Immature natural killer cell (primary cell): ENCODE results near the gene NT5C3B. TPM values are rescaled to one million over a fixed set of nuclear protein-coding genes. Genes with fewer than 3 reads are reported as not detected.
"Not testable (repeated sequence)": the region's sequence is repeated elsewhere in the genome, so short reads cannot be mapped to it uniquely, and the experiment has no call there.

ENCODE experiments used
- DNase-seq, 3 donors: peaks; one replicate each; pipeline ENCODE4 v3.0.0; 2022; ENCODE audit warnings: mixed read lengths in 1 of 3
- H3K27ac Mint-ChIP-seq, 6 donors: one replicate each; pipeline ENCODE4 v1.8.0; 2020; ENCODE audit warnings: mixed read lengths in 6 of 6, mild to moderate bottlenecking in 5 of 6, inconsistent platforms in 4 of 6, moderate library complexity in 3 of 6
- H3K27me3 Mint-ChIP-seq, 3 donors: one replicate each; pipeline ENCODE4 v1.8.0; 2020 to 2021; ENCODE audit warnings: low read depth in 3 of 3, mild to moderate bottlenecking in 3 of 3, mixed read lengths in 3 of 3, moderate library complexity in 3 of 3, inconsistent platforms in 1 of 3
- H3K36me3 Mint-ChIP-seq, 3 donors: one replicate each; pipeline ENCODE4 v1.8.0; 2020; ENCODE audit warnings: mixed read lengths in 3 of 3, inconsistent platforms in 2 of 3, mild to moderate bottlenecking in 2 of 3
- H3K4me1 Mint-ChIP-seq, 2 donors: one replicate each; pipeline ENCODE4 v1.8.0; 2020; ENCODE audit warnings: inconsistent platforms in 2 of 2, mild to moderate bottlenecking in 2 of 2, mixed read lengths in 2 of 2, moderate library complexity in 1 of 2
- H3K4me3 Mint-ChIP-seq, 5 donors: one replicate each; pipeline ENCODE4 v1.8.0; 2020; ENCODE audit warnings: mild to moderate bottlenecking in 5 of 5, mixed read lengths in 5 of 5, inconsistent platforms in 3 of 5, moderate library complexity in 3 of 5
- H3K9me3 Mint-ChIP-seq, 6 donors: one replicate each; pipeline ENCODE4 v1.8.0; 2020; ENCODE audit warnings: mild to moderate bottlenecking in 6 of 6, mixed read lengths in 6 of 6, inconsistent platforms in 4 of 6, moderate library complexity in 3 of 6
- polyA plus RNA-seq, 3 donors: library from polyadenylated mRNA; unstranded; fragments of 300-500 nt; fragmentation: Illumina TruSeq; gene quantifications; one replicate each; pipeline ENCODE4 v1.2.3, GENCODE V29; 2021

NT5C3B gene
- polyA plus RNA-seq, 3 donors from 2014 or later: 6.4 to 24.6 (median 13.7) TPM

DNA sequence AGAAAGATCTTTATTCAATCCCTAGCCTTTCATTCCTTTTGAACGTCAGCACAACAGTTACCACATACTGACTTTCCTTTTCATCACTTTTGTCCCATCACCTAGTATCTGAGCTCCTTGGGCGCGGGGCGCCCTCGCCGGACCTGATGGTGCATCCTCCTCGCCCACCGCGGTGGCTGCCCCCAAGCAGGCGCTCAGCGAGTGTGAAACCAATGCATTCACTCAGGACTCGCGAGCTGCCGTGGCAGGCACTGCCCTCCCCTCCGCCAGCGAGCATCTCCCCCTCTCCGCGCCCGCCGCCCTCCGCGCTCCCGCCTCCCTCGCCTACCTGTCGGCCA lies 28.4 kb upstream of the NT5C3B start:
- H3K9me3 Mint-ChIP-seq: no peaks in the 10 kb centered on the region
- peaks cover 0 to 6% (median 2%) of the 10 kb centered on the region in 3 donors for H3K27me3 Mint-ChIP-seq
- no peak overlapping the region for H3K4me3 Mint-ChIP-seq
- H3K36me3 Mint-ChIP-seq: peaks cover 0 to 16% (median 9%) of the 10 kb centered on the region in 3 donors
- peak in 2 of 3 donors; percentile 53 to 55 for DNase-seq
- no peak overlapping the region for H3K27ac Mint-ChIP-seq
- H3K4me1 Mint-ChIP-seq: peaks cover 18 to 30% of the 10 kb centered on the region in 2 donors

DNA sequence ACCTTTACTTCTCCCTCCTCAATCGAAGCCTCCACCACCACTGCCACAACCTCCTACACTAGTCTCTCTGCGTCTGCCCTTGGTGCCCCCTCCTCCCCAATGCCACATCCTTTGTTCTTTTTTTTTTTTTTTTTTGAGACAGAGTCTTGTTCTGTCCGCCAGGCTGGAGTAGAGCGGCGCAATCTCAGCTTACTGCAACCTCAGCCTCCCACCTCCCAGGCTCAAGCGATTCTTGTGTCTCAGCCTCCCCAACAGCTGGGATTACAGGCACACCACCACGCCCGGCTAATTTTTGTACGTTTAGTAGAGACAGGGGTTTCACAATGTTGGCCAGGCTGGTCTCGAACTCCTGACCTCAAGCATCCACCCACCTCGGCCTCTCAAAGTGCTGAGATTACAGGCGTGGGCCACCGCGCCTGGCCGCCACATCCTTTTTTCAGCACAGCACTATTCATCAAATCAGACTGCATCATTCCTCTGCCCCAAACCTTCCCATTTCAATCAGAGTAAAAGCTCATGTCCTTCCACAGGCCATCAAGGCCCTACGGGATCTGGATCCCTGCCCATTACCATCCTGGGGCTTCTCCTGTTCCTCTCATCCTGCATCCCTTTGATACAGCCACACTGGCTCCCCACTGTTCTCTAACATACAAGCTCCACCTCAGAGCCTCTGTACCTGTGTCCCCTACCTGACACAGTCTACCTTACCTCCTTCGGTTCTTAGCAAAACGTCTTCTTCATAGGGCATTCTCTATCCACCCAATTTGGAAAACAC lies 27.2 kb upstream of the NT5C3B start:
- Mint-ChIP-seq H3K27ac (no peak overlapping the region), H3K27me3 (peaks cover 0 to 6% (median 2%) of the 10 kb centered on the region in 3 donors), H3K4me3 (no peak overlapping the region), H3K36me3 (peaks cover 0 to 7% (median 3%) of the 10 kb centered on the region in 3 donors), H3K4me1 (peaks cover 24 to 37% of the 10 kb centered on the region in 2 donors), H3K9me3 (no peaks in the 10 kb centered on the region)
- peak; percentile 20 to 37 (median 36) for DNase-seq

- peak overlapping the region in 2 of 6 donors; percentile 3 to 4 for H3K27ac Mint-ChIP-seq
- H3K27me3 Mint-ChIP-seq: peaks cover 0 to 7% (median 0%) of the 10 kb centered on the region in 3 donors
- no peaks in the 10 kb centered on the region for H3K9me3 Mint-ChIP-seq
- no peak overlapping the region for H3K4me3 Mint-ChIP-seq
- H3K4me1 Mint-ChIP-seq: peaks cover 32 to 45% of the 10 kb centered on the region in 2 donors
- DNase-seq: no peak
- H3K36me3 Mint-ChIP-seq: no peaks in the 10 kb centered on the region
Measured at GRCh38 chr17:41860254-41860931, 24.4 kb upstream of the NT5C3B start.

DNA sequence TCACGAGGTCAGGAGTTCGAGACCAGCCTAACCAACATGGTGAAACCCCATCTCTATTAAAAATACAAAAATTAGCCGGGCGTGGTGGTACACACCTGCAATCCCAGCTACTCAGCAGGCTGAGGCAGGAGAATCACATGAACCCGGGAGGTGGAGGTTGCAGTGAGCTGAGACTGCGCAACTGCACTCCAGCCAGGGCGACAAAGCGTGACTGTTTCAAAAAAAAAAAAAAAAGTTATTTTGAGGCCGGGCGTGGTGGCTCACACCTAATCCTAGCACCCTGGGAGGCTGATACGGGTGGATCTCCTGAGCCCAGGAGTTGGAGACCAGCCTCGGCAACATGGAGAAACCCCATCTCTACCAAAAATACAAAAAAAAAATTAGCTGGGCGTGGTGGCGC lies 15.3 kb upstream of the NT5C3B start:
- peaks cover 0 to 11% (median 5%) of the 10 kb centered on the region in 3 donors for H3K36me3 Mint-ChIP-seq
- DNase-seq, H3K4me3 Mint-ChIP-seq, H3K27ac Mint-ChIP-seq, H3K9me3 Mint-ChIP-seq, H3K27me3 Mint-ChIP-seq: not testable (repeated sequence)
- peaks cover 19 to 56% of the 10 kb centered on the region in 2 donors for H3K4me1 Mint-ChIP-seq

GRCh38 chr17:41849251-41849990 lies 13.4 kb upstream of the NT5C3B start:
- no peaks in the 10 kb centered on the region for H3K27me3 Mint-ChIP-seq
- DNase-seq: no peak
- H3K27ac Mint-ChIP-seq: no peak overlapping the region
- H3K4me3 Mint-ChIP-seq: no peak overlapping the region
- peaks cover 17 to 53% of the 10 kb centered on the region in 2 donors for H3K4me1 Mint-ChIP-seq
- H3K9me3 Mint-ChIP-seq: no peaks in the 10 kb centered on the region
- peaks cover 0 to 8% (median 5%) of the 10 kb centered on the region in 3 donors for H3K36me3 Mint-ChIP-seq

GRCh38 chr17:41848788-41849187 lies 12.8 kb upstream of the NT5C3B start:
- Mint-ChIP-seq H3K4me3 (no peak overlapping the region), H3K27ac (no peak overlapping the region), H3K36me3 (peaks cover 0 to 5% (median 3%) of the 10 kb centered on the region in 3 donors), H3K9me3 (no peaks in the 10 kb centered on the region), H3K27me3 (no peaks in the 10 kb centered on the region), H3K4me1 (peaks cover 17 to 48% of the 10 kb centered on the region in 2 donors)
- DNase-seq: no peak

DNA sequence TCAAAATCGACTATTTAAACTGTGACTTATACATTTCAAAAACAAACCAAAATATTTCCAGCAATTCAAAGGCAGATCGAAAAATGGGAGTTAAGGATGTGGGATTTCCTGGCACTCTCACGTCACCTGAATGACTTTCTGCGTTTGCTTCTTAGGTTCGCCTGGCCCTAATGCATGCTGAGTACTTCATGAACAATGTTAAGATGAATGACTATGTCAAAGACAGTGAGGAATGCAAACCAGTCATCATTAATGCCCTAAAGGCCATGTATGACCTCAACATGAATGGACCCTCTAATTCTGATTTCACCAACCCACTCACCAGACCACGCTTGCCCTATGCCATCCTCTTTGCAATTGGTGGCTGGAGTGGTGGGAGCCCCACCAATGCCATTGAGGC lies 8.9 kb upstream of the NT5C3B start:
- Mint-ChIP-seq H3K9me3 (no peaks in the 10 kb centered on the region), H3K27ac (no peak overlapping the region), H3K4me3 (no peak overlapping the region), H3K36me3 (no peaks in the 10 kb centered on the region), H3K4me1 (peaks cover 5 to 25% of the 10 kb centered on the region in 2 donors), H3K27me3 (no peaks in the 10 kb centered on the region)
- no peak for DNase-seq

DNA sequence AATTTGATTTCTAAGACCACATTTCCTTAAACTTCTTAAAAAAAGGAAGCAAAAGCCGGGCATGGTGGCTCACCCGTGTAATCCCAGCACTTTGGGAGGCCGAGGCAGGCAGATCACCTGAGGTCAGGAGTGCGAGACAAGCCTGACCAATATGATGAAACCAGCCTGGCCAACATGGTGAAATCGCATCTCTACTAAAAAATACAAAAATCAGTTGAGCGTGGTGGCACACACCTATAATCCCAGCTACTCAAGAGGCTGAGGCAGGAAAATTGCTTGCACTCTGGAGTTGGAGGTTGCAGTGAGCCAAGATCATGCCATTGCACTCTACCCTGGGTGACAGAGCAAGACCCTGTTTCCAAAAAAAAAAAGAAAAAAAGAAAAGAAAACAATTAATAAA lies 4.7 kb upstream of the NT5C3B start:
- not testable (repeated sequence) for H3K36me3 Mint-ChIP-seq, H3K27me3 Mint-ChIP-seq, H3K27ac Mint-ChIP-seq, H3K9me3 Mint-ChIP-seq, DNase-seq, H3K4me3 Mint-ChIP-seq, H3K4me1 Mint-ChIP-seq

GRCh38 chr17:41839448-41839847 lies 3.4 kb upstream of the NT5C3B start:
- H3K9me3 Mint-ChIP-seq, H3K27me3 Mint-ChIP-seq, H3K27ac Mint-ChIP-seq: not testable (repeated sequence)

GRCh38 chr17:41837761-41838538 lies 1.9 kb upstream of the NT5C3B start, which contains the start of gene KLHL10:
Gene KLHL10 (plus strand): TSS chr17:41837825. CDS start chr17:41837933, 108 bp downstream.
- Mint-ChIP-seq H3K36me3 (no peaks in the 10 kb centered on the region), H3K9me3 (no peaks in the 10 kb centered on the region), H3K4me1 (peaks cover 12 to 19% of the 10 kb centered on the region in 2 donors), H3K27ac (no peak within 1 kb of the TSS), H3K4me3 (peak within 1 kb of the TSS; percentile 9 to 81 (median 76)), H3K27me3 (peaks cover 2 to 4% (median 3%) of the 10 kb centered on the region in 3 donors)
- no peak for DNase-seq

More at GRCh38 chr17:41839448-41839847, 3.4 kb upstream of the NT5C3B start:
- DNase-seq, H3K36me3 Mint-ChIP-seq, H3K4me3 Mint-ChIP-seq: not testable (repeated sequence)
- H3K4me1 Mint-ChIP-seq: peaks cover 12 to 18% of the 10 kb centered on the region in 2 donors

GRCh38 chr17:41836550-41837196 lies 641 bp upstream of the NT5C3B start:
- H3K36me3 Mint-ChIP-seq: no peaks in the 10 kb centered on the region
- no peak for DNase-seq
- H3K9me3 Mint-ChIP-seq: no peaks in the 10 kb centered on the region
- H3K27me3 Mint-ChIP-seq: peaks cover 2 to 4% (median 3%) of the 10 kb centered on the region in 3 donors
- H3K4me1 Mint-ChIP-seq: peaks cover 12 to 19% of the 10 kb centered on the region in 2 donors
- peak overlapping the region; percentile 69 to 86 (median 80) for H3K4me3 Mint-ChIP-seq
- H3K27ac Mint-ChIP-seq: no peak overlapping the region

DNA sequence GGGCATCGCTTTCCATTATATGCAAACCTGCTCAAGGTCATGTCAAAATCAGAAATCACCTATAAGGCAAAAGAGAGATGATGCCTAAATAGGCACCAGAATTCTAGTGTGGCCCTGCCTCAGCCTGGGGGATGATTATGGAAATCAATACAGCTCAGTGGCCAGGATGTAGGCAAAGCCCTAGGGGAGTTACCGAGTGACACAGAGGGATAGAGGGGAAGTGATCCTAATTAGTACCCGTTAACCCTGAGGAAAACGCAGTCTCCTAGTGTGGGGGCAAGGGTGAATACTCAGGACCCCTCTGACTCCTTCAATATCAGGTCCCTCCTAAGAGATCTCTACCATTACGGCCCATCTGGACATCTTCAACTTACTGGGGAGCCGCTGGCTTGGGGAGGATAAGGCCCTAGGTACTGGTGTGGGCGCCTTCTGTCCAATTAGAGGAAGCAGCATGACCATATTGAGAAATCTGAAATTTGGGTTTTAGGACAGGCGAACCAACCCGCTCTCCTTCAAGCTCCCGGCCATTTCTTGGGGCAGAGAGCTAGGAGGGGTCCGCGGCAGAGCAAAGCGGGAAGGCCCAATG lies 725 bp downstream of the NT5C3B start:
- peaks cover 12 to 19% of the 10 kb centered on the region in 2 donors for H3K4me1 Mint-ChIP-seq
- H3K4me3 Mint-ChIP-seq: peak overlapping the region; percentile 83 to 86 (median 84)
- no peaks in the 10 kb centered on the region for H3K9me3 Mint-ChIP-seq
- H3K27ac Mint-ChIP-seq: peak overlapping the region in 1 of 6 donors; percentile 40
- DNase-seq: no peak
- H3K36me3 Mint-ChIP-seq: peaks cover 0 to 7% (median 0%) of the 10 kb centered on the region in 3 donors
- H3K27me3 Mint-ChIP-seq: peaks cover 2 to 4% (median 3%) of the 10 kb centered on the region in 3 donors
